DOHH2 (cell line): ENCODE results near the gene PCDHB7.
"Not testable (repeated sequence)": the region's sequence is repeated elsewhere in the genome, so short reads cannot be mapped to it uniquely, and the experiment has no call there.

Source experiments
- EZH2phosphoT487 ChIP-seq: fragments of 200-600 bp; sonication (generic); IDR thresholded peaks from 2 replicates; pipeline ENCODE4 v1.6.1; 2017; ENCODE audit warnings: borderline replicate concordance, mild to moderate bottlenecking, antibody characterized with exemption, low read length, moderate library complexity, mixed read lengths
- TF ChIP-seq, protein P1 (sequence below): fragments of 200-600 bp; sonication (generic); IDR thresholded peaks from one replicate; pipeline ENCODE4 v1.5.1; 2014; ENCODE audit warnings: antibody characterized with exemption, mild to moderate bottlenecking, low read depth, low read length; ENCODE audit not compliant: poor library complexity, severe bottlenecking

- TF ChIP-seq, protein P1, sequence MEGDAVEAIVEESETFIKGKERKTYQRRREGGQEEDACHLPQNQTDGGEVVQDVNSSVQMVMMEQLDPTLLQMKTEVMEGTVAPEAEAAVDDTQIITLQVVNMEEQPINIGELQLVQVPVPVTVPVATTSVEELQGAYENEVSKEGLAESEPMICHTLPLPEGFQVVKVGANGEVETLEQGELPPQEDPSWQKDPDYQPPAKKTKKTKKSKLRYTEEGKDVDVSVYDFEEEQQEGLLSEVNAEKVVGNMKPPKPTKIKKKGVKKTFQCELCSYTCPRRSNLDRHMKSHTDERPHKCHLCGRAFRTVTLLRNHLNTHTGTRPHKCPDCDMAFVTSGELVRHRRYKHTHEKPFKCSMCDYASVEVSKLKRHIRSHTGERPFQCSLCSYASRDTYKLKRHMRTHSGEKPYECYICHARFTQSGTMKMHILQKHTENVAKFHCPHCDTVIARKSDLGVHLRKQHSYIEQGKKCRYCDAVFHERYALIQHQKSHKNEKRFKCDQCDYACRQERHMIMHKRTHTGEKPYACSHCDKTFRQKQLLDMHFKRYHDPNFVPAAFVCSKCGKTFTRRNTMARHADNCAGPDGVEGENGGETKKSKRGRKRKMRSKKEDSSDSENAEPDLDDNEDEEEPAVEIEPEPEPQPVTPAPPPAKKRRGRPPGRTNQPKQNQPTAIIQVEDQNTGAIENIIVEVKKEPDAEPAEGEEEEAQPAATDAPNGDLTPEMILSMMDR, result not testable (repeated sequence)
- TF ChIP-seq EZH2phosphoT487, result not testable (repeated sequence)
These were observed 11.8 kb downstream of the PCDHB7 start for GRCh38 chr5:141184117-141184855.
